HG03064 (cell line): ENCODE results near the gene ALB.

ENCODE experiments used
- ATAC-seq: cut with Tn5 transposase; IDR thresholded peaks from one replicate; pipeline ENCODE4 v1.9.1; 2021; ENCODE audit warnings: low read depth; ENCODE audit not compliant: unreplicated experiment

Gene ALB

DNA sequence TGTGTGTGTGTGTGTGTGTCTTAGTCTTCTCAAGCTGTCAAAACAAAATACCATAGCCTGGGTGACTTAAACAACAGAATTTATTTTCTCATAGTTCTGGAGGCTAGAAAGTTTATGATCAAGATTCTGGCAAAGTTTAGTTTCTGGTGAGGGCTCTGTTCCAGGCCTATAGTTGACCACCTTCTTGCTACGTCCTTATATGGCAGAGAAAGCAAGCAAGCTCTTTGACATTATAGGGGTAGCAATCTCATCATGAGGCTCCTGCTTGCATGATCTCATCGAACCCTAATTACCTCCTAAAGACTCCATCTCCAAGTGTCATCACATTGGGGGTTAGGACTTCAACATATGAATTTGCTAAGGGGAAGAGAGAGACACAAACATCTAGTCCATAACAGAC, 25.0 kb downstream of the ALB start:
- ATAC-seq: no peak

DNA sequence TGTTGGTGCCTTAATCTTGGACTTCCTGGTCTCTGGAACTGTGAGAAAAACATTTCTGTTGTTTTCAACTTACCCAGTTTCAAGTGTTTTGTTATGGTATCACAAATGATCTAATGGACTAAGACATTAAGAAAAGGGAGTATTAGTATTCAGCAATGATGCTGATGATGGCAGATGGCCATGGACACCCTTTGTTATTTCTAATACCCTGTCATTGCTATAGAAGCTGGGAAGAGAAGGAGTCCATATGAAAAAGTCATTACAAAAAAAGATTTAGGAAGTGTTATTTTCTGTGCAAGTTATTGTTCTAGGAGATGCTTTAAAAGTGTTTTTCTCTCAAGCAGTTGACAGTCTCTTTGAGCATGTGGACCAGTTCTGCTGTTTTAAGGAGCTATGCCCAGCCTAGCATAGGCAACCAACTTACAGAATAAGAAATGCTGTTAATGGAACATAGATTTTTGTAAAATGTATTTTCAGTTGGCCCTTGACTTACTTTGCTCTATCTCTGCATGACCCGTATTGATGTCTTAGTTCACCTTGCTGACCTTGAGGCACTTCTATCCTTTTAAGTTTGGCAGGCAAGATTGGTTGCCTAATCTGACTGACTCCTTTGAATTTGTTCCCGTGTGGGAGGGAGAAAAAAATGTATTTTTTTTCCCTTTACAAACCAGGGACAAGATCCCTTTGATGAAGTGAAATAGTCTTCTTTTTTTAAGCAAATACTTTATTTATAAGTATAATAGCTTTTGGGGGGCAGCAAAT, 25.9 kb downstream of the ALB start:
- ATAC-seq: no peak

DNA sequence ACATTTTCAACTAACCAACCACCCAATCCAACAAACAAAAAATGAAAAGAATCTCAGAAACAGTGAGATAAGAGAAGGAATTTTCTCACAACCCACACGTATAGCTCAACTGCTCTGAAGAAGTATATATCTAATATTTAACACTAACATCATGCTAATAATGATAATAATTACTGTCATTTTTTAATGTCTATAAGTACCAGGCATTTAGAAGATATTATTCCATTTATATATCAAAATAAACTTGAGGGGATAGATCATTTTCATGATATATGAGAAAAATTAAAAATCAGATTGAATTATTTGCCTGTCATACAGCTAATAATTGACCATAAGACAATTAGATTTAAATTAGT, 27.7 kb downstream of the ALB start:
- no peak for ATAC-seq

DNA sequence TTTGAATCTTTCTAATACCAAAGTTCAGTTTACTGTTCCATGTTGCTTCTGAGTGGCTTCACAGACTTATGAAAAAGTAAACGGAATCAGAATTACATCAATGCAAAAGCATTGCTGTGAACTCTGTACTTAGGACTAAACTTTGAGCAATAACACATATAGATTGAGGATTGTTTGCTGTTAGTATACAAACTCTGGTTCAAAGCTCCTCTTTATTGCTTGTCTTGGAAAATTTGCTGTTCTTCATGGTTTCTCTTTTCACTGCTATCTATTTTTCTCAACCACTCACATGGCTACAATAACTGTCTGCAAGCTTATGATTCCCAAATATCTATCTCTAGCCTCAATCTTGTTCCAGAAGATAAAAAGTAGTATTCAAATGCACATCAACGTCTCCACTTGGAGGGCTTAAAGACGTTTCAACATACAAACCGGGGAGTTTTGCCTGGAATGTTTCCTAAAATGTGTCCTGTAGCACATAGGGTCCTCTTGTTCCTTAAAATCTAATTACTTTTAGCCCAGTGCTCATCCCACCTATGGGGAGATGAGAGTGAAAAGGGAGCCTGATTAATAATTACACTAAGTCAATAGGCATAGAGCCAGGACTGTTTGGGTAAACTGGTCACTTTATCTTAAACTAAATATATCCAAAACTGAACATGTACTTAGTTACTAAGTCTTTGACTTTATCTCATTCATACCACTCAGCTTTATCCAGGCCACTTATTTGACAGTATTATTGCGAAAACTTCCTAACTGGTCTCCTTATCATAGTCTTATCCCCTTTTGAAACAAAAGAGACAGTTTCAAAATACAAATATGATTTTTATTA, 28.3 kb downstream of the ALB start:
- no peak for ATAC-seq

DNA sequence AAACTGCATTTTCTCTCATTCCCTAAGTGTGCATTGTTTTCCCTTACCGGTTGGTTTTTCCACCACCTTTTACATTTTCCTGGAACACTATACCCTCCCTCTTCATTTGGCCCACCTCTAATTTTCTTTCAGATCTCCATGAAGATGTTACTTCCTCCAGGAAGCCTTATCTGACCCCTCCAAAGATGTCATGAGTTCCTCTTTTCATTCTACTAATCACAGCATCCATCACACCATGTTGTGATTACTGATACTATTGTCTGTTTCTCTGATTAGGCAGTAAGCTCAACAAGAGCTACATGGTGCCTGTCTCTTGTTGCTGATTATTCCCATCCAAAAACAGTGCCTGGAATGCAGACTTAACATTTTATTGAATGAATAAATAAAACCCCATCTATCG, 29.1 kb downstream of the ALB start:
- ATAC-seq: no peak

DNA sequence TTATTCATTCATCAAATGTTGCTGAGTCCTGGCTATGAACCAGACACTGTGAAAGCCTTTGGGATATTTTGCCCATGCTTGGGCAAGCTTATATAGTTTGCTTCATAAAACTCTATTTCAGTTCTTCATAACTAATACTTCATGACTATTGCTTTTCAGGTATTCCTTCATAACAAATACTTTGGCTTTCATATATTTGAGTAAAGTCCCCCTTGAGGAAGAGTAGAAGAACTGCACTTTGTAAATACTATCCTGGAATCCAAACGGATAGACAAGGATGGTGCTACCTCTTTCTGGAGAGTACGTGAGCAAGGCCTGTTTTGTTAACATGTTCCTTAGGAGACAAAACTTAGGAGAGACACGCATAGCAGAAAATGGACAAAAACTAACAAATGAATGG, 30.2 kb downstream of the ALB start:
- ATAC-seq: no peak

DNA sequence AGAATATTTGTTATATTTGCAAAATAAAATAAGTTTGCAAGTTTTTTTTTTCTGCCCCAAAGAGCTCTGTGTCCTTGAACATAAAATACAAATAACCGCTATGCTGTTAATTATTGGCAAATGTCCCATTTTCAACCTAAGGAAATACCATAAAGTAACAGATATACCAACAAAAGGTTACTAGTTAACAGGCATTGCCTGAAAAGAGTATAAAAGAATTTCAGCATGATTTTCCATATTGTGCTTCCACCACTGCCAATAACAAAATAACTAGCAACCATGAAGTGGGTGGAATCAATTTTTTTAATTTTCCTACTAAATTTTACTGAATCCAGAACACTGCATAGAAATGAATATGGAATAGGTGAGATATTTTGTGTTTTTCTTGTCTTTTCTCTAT, 31.9 kb downstream of the ALB start, which contains the start of gene AFP:
Gene AFP (plus strand): TSS at position 238 of the 400 bp plus-strand sequence. CDS start 42 bp downstream, at position 280.
- ATAC-seq: no peak

DNA sequence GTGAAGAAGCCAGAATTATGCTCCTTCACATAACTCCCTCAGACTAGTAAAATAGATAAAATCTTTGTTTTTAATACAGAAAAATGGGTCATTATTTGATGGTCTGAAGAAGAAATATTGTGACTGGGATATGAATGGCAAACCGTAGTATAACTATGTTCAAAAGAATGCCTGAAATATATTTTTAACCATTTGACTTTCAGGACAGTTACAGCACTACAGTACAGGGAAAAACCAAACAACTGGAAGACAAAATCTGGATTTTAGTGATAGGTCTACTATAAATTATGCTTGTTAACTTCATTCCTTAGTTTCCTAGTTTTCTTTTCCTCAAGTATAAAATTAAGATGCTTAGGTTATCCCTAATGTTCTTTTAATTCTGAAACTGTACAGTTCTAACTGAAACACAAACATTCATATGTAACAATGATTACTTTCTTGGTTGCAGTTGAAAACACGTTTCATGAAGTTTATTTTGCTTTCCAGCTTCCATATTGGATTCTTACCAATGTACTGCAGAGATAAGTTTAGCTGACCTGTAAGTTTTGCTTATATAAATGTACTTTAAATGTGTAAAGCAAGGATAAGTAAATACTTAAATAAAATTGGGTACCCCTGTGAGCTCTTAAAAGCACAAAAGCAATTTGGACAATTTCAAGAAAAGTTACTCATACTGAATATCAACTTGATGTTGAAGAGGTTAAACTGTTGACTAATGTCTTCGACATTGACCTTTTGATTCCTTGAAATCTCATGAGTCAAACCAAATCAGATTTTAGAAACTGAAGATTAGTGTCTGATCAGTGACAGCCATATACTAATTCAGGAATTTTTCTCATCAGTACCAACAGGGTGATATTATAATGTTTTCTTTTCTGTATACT, 32.8 kb downstream of the ALB start:
- ATAC-seq: no peak

DNA sequence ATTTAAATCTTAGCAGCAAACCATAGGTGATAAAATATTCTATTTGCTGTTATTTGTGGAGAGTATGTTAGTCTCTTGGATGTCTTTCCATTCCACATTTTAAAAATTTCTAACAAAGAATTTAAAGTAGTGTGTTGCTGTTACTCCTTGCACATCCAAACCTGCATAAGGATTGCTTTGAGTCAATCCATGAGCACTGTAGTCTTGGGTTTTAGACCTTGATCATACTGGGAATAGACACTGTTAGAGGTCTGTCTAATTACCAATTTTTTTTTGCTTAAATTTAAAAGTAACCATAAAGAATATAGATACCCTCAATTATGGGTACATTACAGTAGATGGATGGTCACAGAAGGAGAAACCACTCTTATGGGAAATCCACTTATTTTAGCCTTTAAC, 33.5 kb downstream of the ALB start:
- no peak for ATAC-seq

DNA sequence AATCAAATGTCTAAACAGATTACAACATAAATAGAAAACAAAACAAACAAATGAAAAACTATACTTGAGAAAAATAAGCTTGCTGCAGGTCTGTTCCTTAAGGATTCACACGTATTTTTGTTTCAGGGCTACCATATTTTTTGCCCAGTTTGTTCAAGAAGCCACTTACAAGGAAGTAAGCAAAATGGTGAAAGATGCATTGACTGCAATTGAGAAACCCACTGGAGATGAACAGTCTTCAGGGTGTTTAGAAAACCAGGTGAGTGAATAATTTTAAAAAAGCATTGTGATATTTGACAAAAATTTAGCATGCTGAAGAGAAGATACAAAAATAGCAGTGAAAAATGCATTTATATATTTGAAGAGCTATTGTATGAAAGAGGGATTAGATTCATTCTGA, 34.0 kb downstream of the ALB start:
- ATAC-seq: no peak

DNA sequence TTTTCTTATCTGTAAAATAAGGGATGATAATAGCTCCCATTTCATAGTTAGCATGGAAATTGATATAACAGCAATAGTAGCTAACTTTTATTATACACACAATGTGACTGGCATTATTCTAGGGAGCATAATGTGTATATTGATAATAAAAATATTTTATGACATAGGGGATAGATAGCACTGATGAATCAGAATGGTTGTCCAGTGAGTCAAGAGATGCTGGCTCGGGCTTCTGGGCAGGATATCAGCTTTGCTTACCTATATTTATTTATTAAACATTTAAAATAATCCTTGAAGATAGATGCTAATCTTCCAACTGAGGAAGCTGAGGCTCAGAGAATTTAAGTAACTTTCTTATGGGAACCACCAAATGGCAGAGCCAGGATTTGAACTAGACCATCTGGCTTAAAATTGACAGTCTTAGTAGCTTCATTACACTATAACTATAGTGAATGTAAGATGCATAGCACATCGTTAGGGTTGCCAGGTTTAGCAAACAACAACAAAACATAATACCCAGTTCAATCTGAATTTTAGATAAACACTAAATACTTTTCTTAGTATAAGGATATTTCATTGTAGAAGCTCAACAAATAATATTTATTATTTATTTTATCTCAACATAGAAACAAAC, 34.6 kb downstream of the ALB start:
- ATAC-seq: no peak

DNA sequence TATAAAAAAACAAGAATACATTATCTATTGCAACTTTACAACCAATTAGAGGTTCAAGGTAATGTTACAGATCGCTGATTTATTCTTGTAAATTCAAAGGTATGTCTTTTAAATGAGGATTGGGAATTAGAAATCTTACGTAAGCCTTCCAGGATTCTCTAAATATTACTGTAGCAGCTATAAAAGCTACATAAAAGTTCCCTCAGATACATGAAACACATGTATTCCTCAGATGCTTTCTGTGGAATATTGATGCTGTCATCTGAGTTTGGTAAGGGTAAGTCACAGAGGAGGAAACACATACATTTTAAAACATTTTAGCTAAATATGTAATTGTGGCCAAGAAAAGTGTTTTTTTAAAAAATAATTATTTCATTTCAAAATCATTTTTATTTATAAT, 35.4 kb downstream of the ALB start:
- no peak for ATAC-seq

DNA sequence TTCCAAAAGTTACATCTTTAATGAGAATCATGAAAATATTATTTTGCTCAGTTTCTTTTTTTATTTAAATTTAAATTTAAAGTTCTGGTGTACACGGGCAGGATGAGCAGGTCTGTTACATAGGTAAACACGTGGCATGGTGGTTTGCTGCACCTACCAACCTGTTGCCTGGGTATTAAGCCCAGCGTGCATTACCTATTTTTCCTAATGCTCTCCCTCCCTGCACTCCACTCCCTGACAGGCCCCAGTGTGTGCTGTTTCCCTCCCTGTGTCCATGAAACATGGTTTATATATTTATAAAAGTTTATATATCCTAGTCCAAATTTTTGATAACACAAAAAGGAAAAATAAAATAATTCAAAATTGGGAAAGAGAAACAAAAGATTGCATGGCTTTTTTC, 35.9 kb downstream of the ALB start:
- ATAC-seq: no peak

DNA sequence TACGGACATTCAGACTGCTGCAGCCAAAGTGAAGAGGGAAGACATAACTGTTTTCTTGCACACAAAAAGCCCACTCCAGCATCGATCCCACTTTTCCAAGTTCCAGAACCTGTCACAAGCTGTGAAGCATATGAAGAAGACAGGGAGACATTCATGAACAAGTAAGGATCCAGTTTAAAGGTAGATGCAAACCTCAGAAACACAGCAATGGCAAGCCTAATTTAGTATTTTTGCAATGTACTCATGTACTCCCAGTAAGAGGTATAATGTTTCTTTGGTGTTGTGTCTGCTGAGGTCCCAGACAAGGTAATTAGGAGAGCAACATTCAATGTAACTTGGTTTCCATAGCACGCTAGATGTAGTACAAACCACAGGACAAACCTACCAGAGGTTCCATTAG, 36.6 kb downstream of the ALB start:
- ATAC-seq: no peak

DNA sequence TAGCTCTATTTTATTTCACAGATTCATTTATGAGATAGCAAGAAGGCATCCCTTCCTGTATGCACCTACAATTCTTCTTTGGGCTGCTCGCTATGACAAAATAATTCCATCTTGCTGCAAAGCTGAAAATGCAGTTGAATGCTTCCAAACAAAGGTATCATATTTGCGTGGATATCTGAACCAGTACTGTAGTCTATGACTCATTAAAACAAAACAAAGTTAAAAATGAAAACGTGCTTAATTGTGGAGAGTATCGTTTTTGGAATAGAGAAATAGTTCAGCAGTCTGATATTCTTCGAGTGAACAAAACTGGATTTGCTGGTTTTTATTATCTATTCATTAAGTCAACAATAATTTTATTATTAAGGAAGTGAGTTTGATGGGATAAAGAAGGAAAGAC, 38.2 kb downstream of the ALB start:
- no peak for ATAC-seq

DNA sequence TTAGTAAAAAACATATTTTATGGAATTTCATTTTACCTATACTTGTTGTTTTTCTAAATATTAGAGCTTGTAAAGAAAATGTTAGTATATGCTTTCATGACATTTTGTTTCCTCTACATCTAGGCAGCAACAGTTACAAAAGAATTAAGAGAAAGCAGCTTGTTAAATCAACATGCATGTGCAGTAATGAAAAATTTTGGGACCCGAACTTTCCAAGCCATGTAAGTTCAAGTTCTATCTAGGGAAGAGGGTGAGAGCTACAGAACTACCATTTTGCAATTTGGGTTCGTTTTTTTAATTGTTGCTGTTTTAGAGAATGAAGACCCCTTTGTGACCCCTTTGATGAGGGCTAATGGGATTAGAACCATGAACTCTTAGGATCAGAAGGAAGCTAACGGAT, 39.1 kb downstream of the ALB start:
- ATAC-seq: no peak

DNA sequence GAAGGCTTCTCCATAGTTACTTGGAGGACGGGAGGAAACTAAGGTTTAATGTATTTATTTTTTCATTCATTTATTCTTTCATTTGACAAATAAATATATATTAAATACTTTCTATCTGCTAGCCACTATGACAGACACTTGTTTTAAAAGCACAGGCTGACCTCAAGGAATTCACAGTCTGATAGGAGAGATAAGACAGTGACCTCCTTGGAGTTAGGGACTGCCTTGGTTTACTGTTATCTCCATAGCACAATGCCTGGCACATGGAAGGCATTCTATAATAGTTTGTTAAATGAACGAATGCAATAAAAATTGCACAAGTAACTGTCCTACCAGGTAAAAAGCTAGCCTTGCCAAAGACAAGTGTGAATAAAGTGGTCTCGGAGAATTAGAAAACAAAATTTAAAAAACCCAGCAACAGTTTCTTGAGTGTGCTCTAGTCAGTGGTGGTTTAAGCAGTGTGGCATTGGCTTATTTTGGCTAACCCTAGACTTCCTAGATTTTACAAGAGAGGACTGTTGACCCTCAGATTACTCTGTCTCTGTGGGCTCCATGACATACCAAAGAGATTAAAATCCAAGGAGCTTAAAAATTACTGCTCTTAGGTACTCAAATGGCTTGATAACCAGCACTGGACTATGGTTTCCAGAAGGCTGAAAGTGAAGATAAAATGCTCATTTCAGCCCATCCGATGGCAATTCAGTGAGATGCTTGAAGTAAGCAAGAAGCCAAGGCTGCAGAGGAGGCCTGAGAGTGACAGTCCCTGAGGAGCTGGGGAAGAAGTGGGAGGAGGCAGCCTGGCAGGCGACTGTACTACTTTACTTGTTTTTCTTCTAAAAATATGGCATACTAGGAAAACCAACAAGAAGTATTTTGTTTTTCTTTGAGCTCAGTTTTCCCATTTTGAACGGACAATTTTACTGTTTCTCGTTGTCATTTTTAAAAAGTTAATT, 41.6 kb downstream of the ALB start:
- no peak for ATAC-seq

DNA sequence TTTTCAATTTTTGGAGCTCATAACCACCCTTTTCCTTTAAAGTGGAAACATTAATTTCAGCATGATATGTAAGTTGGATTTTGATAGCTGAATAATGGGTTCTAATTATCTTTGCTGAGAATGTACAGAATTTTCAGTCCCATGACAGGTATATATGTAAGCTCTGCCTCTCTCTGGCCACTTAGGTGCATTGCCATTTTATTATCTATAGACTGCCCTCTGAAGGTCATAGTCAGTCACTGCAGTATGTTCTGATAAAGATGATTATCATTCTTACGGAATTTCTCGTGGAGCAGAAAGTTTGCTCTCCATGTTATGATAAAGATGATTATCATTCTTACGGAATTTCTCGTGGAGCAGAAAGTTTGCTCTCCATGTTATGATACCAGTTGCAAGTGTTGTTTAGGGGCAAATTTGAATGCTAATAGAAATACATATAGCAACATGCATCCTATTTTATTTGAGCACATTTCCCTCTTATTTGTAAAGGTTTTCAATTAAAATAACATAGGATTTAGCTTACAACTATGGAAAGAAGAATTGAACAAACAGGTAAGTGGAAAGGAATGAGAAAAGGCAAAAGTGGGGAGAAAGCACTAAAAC, 42.4 kb downstream of the ALB start:
- peak; percentile 96 for ATAC-seq

DNA sequence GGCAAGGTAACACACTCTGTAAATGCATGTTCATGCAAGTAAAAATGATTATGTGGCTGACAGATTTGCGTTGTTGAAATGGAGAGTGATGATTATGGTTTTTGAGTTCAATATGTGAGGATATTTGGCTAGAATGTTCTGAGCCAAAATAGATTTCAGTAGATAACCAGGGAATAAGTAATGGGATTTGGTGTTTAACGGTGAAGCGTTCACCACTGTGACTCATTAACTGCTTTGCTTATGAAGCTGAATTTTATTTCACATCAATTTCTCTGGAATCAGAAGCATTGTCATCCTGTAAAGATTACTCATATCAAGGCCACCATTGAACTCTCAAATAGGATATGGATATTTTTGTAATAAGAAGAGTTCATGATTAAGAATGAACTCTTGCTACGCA, 43.6 kb downstream of the ALB start:
- no peak for ATAC-seq
